ENCODE measurements around the gene FHIT.

Gene FHIT

GRCh38 chr3:59774000-59774399, 1477.3 kb downstream of the FHIT start:
- H3K9me3 ChIP-seq (ENCODE audit: control insufficient read depth in 5 of 5, low read length in 5 of 5) = no peaks in the 10 kb centered on the region
- H3K27me3 ChIP-seq (ENCODE audit: control insufficient read depth in 5 of 5, insufficient read depth in 4 of 5, low read length in 5 of 5) = no peaks in the 10 kb centered on the region
- H3K9ac ChIP-seq (ENCODE audit: low read length in 5 of 5) = no peak overlapping the region
- H3K27ac ChIP-seq (ENCODE audit: low read depth, low read length) = no peak overlapping the region
- H3K4me1 ChIP-seq (ENCODE audit: control insufficient read depth in 5 of 5, insufficient read depth in 5 of 5, low read length in 5 of 5) = peaks cover 0 to 16% (median 0%) of the 10 kb centered on the region in 5 donors
- H3K4me3 ChIP-seq (ENCODE audit: low read depth in 1 of 5, low read length in 5 of 5) = no peak overlapping the region
- H3K36me3 ChIP-seq (ENCODE audit: control insufficient read depth in 5 of 5, insufficient read depth in 5 of 5, low read length in 5 of 5) = no peaks in the 10 kb centered on the region

GRCh38 chr3:59772416-59773408, 1478.5 kb downstream of the FHIT start:
- H3K9ac ChIP-seq (ENCODE audit: low read length in 5 of 5) = no peak overlapping the region
- no peak overlapping the region for H3K27ac ChIP-seq (ENCODE audit: low read depth, low read length)
- no peaks in the 10 kb centered on the region for H3K36me3 ChIP-seq (ENCODE audit: control insufficient read depth in 5 of 5, insufficient read depth in 5 of 5, low read length in 5 of 5)
- H3K27me3 ChIP-seq (ENCODE audit: control insufficient read depth in 5 of 5, insufficient read depth in 4 of 5, low read length in 5 of 5) = no peaks in the 10 kb centered on the region
- no peak overlapping the region for H3K4me3 ChIP-seq (ENCODE audit: low read depth in 1 of 5, low read length in 5 of 5)
- H3K9me3 ChIP-seq (ENCODE audit: control insufficient read depth in 5 of 5, low read length in 5 of 5) = no peaks in the 10 kb centered on the region
- peaks cover 0 to 16% (median 0%) of the 10 kb centered on the region in 5 donors for H3K4me1 ChIP-seq (ENCODE audit: control insufficient read depth in 5 of 5, insufficient read depth in 5 of 5, low read length in 5 of 5)

GRCh38 chr3:59771768-59772181, 1479.5 kb downstream of the FHIT start:
- Histone ChIP-seq H3K4me1 (ENCODE audit: control insufficient read depth in 5 of 5, insufficient read depth in 5 of 5, low read length in 5 of 5) (peaks cover 0 to 16% (median 0%) of the 10 kb centered on the region in 5 donors), H3K9ac (ENCODE audit: low read length in 5 of 5) (no peak overlapping the region), H3K27me3 (ENCODE audit: control insufficient read depth in 5 of 5, insufficient read depth in 4 of 5, low read length in 5 of 5) (no peaks in the 10 kb centered on the region), H3K9me3 (ENCODE audit: control insufficient read depth in 5 of 5, low read length in 5 of 5) (no peaks in the 10 kb centered on the region), H3K4me3 (ENCODE audit: low read depth in 1 of 5, low read length in 5 of 5) (no peak overlapping the region), H3K27ac (ENCODE audit: low read depth, low read length) (no peak overlapping the region), H3K36me3 (ENCODE audit: control insufficient read depth in 5 of 5, insufficient read depth in 5 of 5, low read length in 5 of 5) (no peaks in the 10 kb centered on the region)

- H3K27ac ChIP-seq (ENCODE audit: low read depth, low read length) = no peak overlapping the region
- no peaks in the 10 kb centered on the region for H3K9me3 ChIP-seq (ENCODE audit: control insufficient read depth in 5 of 5, low read length in 5 of 5)
- no peak overlapping the region for H3K9ac ChIP-seq (ENCODE audit: low read length in 5 of 5)
- no peak overlapping the region for H3K4me3 ChIP-seq (ENCODE audit: low read depth in 1 of 5, low read length in 5 of 5)
- H3K36me3 ChIP-seq (ENCODE audit: control insufficient read depth in 5 of 5, insufficient read depth in 5 of 5, low read length in 5 of 5) = no peaks in the 10 kb centered on the region
- no peaks in the 10 kb centered on the region for H3K27me3 ChIP-seq (ENCODE audit: control insufficient read depth in 5 of 5, insufficient read depth in 4 of 5, low read length in 5 of 5)
- peaks cover 0 to 10% (median 0%) of the 10 kb centered on the region in 5 donors for H3K4me1 ChIP-seq (ENCODE audit: control insufficient read depth in 5 of 5, insufficient read depth in 5 of 5, low read length in 5 of 5)
Measured at GRCh38 chr3:59769127-59769750, 1482.0 kb downstream of the FHIT start.

GRCh38 chr3:59766200-59766872, 1484.9 kb downstream of the FHIT start:
- Histone ChIP-seq H3K9me3 (ENCODE audit: control insufficient read depth in 5 of 5, low read length in 5 of 5) (no peaks in the 10 kb centered on the region), H3K27ac (ENCODE audit: low read depth, low read length) (no peak overlapping the region), H3K9ac (ENCODE audit: low read length in 5 of 5) (no peak overlapping the region), H3K36me3 (ENCODE audit: control insufficient read depth in 5 of 5, insufficient read depth in 5 of 5, low read length in 5 of 5) (no peaks in the 10 kb centered on the region), H3K4me3 (ENCODE audit: low read depth in 1 of 5, low read length in 5 of 5) (no peak overlapping the region), H3K4me1 (ENCODE audit: control insufficient read depth in 5 of 5, insufficient read depth in 5 of 5, low read length in 5 of 5) (peaks cover 0 to 10% (median 0%) of the 10 kb centered on the region in 5 donors), H3K27me3 (ENCODE audit: control insufficient read depth in 5 of 5, insufficient read depth in 4 of 5, low read length in 5 of 5) (no peaks in the 10 kb centered on the region)

GRCh38 chr3:59764171-59764570, 1487.1 kb downstream of the FHIT start:
- H3K27me3 ChIP-seq (ENCODE audit: control insufficient read depth in 5 of 5, insufficient read depth in 4 of 5, low read length in 5 of 5) = no peaks in the 10 kb centered on the region
- H3K27ac ChIP-seq (ENCODE audit: low read depth, low read length) = no peak overlapping the region
- H3K36me3 ChIP-seq (ENCODE audit: control insufficient read depth in 5 of 5, insufficient read depth in 5 of 5, low read length in 5 of 5) = no peaks in the 10 kb centered on the region
- H3K9ac ChIP-seq (ENCODE audit: low read length in 5 of 5) = no peak overlapping the region
- H3K9me3 ChIP-seq (ENCODE audit: control insufficient read depth in 5 of 5, low read length in 5 of 5) = no peaks in the 10 kb centered on the region
- H3K4me1 ChIP-seq (ENCODE audit: control insufficient read depth in 5 of 5, insufficient read depth in 5 of 5, low read length in 5 of 5) = peaks cover 0 to 10% (median 0%) of the 10 kb centered on the region in 5 donors
- H3K4me3 ChIP-seq (ENCODE audit: low read depth in 1 of 5, low read length in 5 of 5) = no peak overlapping the region

- Histone ChIP-seq H3K9ac (ENCODE audit: low read length in 5 of 5) (no peak overlapping the region), H3K36me3 (ENCODE audit: control insufficient read depth in 5 of 5, insufficient read depth in 5 of 5, low read length in 5 of 5) (no peaks in the 10 kb centered on the region), H3K9me3 (ENCODE audit: control insufficient read depth in 5 of 5, low read length in 5 of 5) (no peaks in the 10 kb centered on the region), H3K4me3 (ENCODE audit: low read depth in 1 of 5, low read length in 5 of 5) (no peak overlapping the region), H3K27me3 (ENCODE audit: control insufficient read depth in 5 of 5, insufficient read depth in 4 of 5, low read length in 5 of 5) (no peaks in the 10 kb centered on the region), H3K27ac (ENCODE audit: low read depth, low read length) (no peak overlapping the region), H3K4me1 (ENCODE audit: control insufficient read depth in 5 of 5, insufficient read depth in 5 of 5, low read length in 5 of 5) (peaks cover 0 to 10% (median 0%) of the 10 kb centered on the region in 5 donors)
Measured at GRCh38 chr3:59762941-59763340, 1488.3 kb downstream of the FHIT start.

- Histone ChIP-seq H3K9ac (ENCODE audit: low read length in 5 of 5) (no peak overlapping the region), H3K36me3 (ENCODE audit: control insufficient read depth in 5 of 5, insufficient read depth in 5 of 5, low read length in 5 of 5) (no peaks in the 10 kb centered on the region), H3K27me3 (ENCODE audit: control insufficient read depth in 5 of 5, insufficient read depth in 4 of 5, low read length in 5 of 5) (no peaks in the 10 kb centered on the region), H3K4me3 (ENCODE audit: low read depth in 1 of 5, low read length in 5 of 5) (no peak overlapping the region), H3K27ac (ENCODE audit: low read depth, low read length) (no peak overlapping the region), H3K9me3 (ENCODE audit: control insufficient read depth in 5 of 5, low read length in 5 of 5) (no peaks in the 10 kb centered on the region), H3K4me1 (ENCODE audit: control insufficient read depth in 5 of 5, insufficient read depth in 5 of 5, low read length in 5 of 5) (peaks cover 0 to 12% (median 6%) of the 10 kb centered on the region in 5 donors)
Measured at GRCh38 chr3:59759298-59760031, 1491.8 kb downstream of the FHIT start.

GRCh38 chr3:59758672-59759071, 1492.6 kb downstream of the FHIT start:
- H3K27ac ChIP-seq (ENCODE audit: low read depth, low read length) = no peak overlapping the region
- H3K9me3 ChIP-seq (ENCODE audit: control insufficient read depth in 5 of 5, low read length in 5 of 5) = no peaks in the 10 kb centered on the region
- peaks cover 0 to 12% (median 6%) of the 10 kb centered on the region in 5 donors for H3K4me1 ChIP-seq (ENCODE audit: control insufficient read depth in 5 of 5, insufficient read depth in 5 of 5, low read length in 5 of 5)
- H3K36me3 ChIP-seq (ENCODE audit: control insufficient read depth in 5 of 5, insufficient read depth in 5 of 5, low read length in 5 of 5) = no peaks in the 10 kb centered on the region
- H3K27me3 ChIP-seq (ENCODE audit: control insufficient read depth in 5 of 5, insufficient read depth in 4 of 5, low read length in 5 of 5) = no peaks in the 10 kb centered on the region
- H3K4me3 ChIP-seq (ENCODE audit: low read depth in 1 of 5, low read length in 5 of 5) = no peak overlapping the region
- no peak overlapping the region for H3K9ac ChIP-seq (ENCODE audit: low read length in 5 of 5)
